GM23338 (cell line): Measurements from ENCODE around the gene TMED10. TPM values are rescaled to one million over a fixed set of nuclear protein-coding genes. Genes with fewer than 3 reads are reported as not detected.

Experiments used
- ATAC-seq: fragments of 200-7000 bp; cut with Tn5 transposase; 3 replicates; pipeline ENCODE4 v1.9.1; 2020
- DNase-seq: peaks from one replicate; pipeline ENCODE4 v3.0.0-alpha.2; 2015; ENCODE audit warnings: low spot score
- H2AFZ ChIP-seq: fragments of 200-600 bp; sonication (generic); 2 replicates; pipeline ENCODE4 v1.8.0; 2016; ENCODE audit warnings: antibody characterized with exemption, mild to moderate bottlenecking, moderate library complexity
- H3F3A ChIP-seq: fragments of 200-600 bp; sonication (generic); replicated peaks from 2 replicates; pipeline ENCODE4 v1.8.0; 2017; ENCODE audit warnings: antibody characterized with exemption, mixed run types, low read depth
- H3K27ac ChIP-seq: fragments of 200-600 bp; sonication (generic); 2 replicates; pipeline ENCODE4 v1.6.1; 2016; ENCODE audit warnings: low read depth
- H3K27me3 ChIP-seq: fragments of 200-600 bp; sonication (generic); 2 replicates; pipeline ENCODE4 v1.8.0; 2016; ENCODE audit warnings: mild to moderate bottlenecking, mixed run types, moderate library complexity; ENCODE audit not compliant: insufficient read depth
- H3K36me3 ChIP-seq: fragments of 200-600 bp; sonication (generic); 2 replicates; pipeline ENCODE4 v1.8.0; 2016; ENCODE audit warnings: mild to moderate bottlenecking; ENCODE audit not compliant: insufficient read depth
- H3K4me1 ChIP-seq: fragments of 200-600 bp; sonication (generic); 2 replicates; pipeline ENCODE4 v1.8.0; 2016; ENCODE audit warnings: mild to moderate bottlenecking, moderate library complexity; ENCODE audit not compliant: insufficient read depth
- H3K4me2 ChIP-seq: fragments of 200-600 bp; sonication (generic); 2 replicates; pipeline ENCODE4 v1.7.1; 2017; ENCODE audit warnings: mixed run types
- H3K4me3 ChIP-seq: fragments of 200-600 bp; sonication (generic); 2 replicates; pipeline ENCODE4 v1.6.1; 2016; ENCODE audit warnings: mixed run types
- H3K79me2 ChIP-seq: fragments of 200-600 bp; sonication (generic); replicated peaks from 2 replicates; pipeline ENCODE4 v1.8.0; 2017; ENCODE audit warnings: mild to moderate bottlenecking; ENCODE audit not compliant: insufficient read depth
- H3K9me2 ChIP-seq: fragments of 200-600 bp; sonication (generic); 2 replicates; pipeline ENCODE4 v1.8.0; 2017; ENCODE audit not compliant: insufficient read depth
- H4K20me1 ChIP-seq: fragments of 200-600 bp; sonication (generic); replicated peaks from 2 replicates; pipeline ENCODE4 v1.8.0; 2017; ENCODE audit warnings: mild to moderate bottlenecking; ENCODE audit not compliant: insufficient read depth
- H3K27ac Mint-ChIP-seq: 2 replicates; pipeline ENCODE4 v1.8.0; 2020; ENCODE audit warnings: inconsistent platforms, mild to moderate bottlenecking, moderate library complexity, mixed read lengths
- H3K27me3 Mint-ChIP-seq: 3 replicates; pipeline ENCODE4 v1.8.0; 2022; ENCODE audit warnings: low read depth, mild to moderate bottlenecking, moderate library complexity, mixed read lengths, inconsistent platforms; ENCODE audit not compliant: insufficient read depth, poor library complexity
- H3K36me3 Mint-ChIP-seq: 3 replicates; pipeline ENCODE4 v1.8.0; 2021; ENCODE audit warnings: low read depth, mild to moderate bottlenecking, inconsistent platforms, moderate library complexity, mixed read lengths
- H3K4me1 Mint-ChIP-seq: 3 replicates; pipeline ENCODE4 v1.8.0; 2020; ENCODE audit warnings: mild to moderate bottlenecking, inconsistent platforms, mixed read lengths
- H3K4me3 Mint-ChIP-seq: 3 replicates; pipeline ENCODE4 v1.8.0; 2021; ENCODE audit warnings: moderate library complexity, mild to moderate bottlenecking, inconsistent platforms, mixed read lengths
- H3K9me3 Mint-ChIP-seq: 3 replicates; pipeline ENCODE4 v1.8.0; 2020; ENCODE audit warnings: moderate library complexity, mild to moderate bottlenecking, inconsistent platforms, mixed read lengths
- CREB1 ChIP-seq: fragments of 250-450 bp; sonication (Bioruptor Pico); IDR thresholded peaks from 2 replicates; pipeline ENCODE4 v1.5.0; 2020; ENCODE audit warnings: low read depth, mild to moderate bottlenecking, moderate library complexity
- EZH2 ChIP-seq: fragments of 200-600 bp; sonication (generic); IDR thresholded peaks from one replicate; pipeline ENCODE4 v1.8.0; 2017; ENCODE audit warnings: antibody characterized with exemption, mild to moderate bottlenecking, low read depth; ENCODE audit not compliant: unreplicated experiment
- EZH2phosphoT487 ChIP-seq: fragments of 200-600 bp; sonication (generic); IDR thresholded peaks from one replicate; pipeline ENCODE4 v1.8.1; 2018; ENCODE audit warnings: antibody characterized with exemption; ENCODE audit not compliant: unreplicated experiment
- JUNB ChIP-seq: IDR thresholded peaks from one replicate; pipeline ENCODE4 v1.6.1; 2016; ENCODE audit warnings: antibody characterized with exemption; ENCODE audit not compliant: unreplicated experiment
- NANOG ChIP-seq: IDR thresholded peaks from 2 replicates; pipeline ENCODE4 v1.6.1; 2016; ENCODE audit warnings: antibody characterized with exemption, borderline replicate concordance
- POLR2AphosphoS5 ChIP-seq: IDR thresholded peaks from 2 replicates; pipeline ENCODE4 v1.6.1; 2016; ENCODE audit warnings: antibody characterized with exemption, low read depth
- STAT1 ChIP-seq: IDR thresholded peaks from one replicate; pipeline ENCODE4 v1.6.1; 2016; ENCODE audit warnings: antibody characterized with exemption; ENCODE audit not compliant: unreplicated experiment
- polyA plus RNA-seq: library from polyadenylated mRNA; unstranded; fragments of >200 nt; fragmentation: Nextera tagmentation; extraction: Ambion mirVana; gene quantifications from 2 replicates; pipeline ENCODE4 v1.2.1, GENCODE V29; 2016
- total RNA-seq: library from RNA; depleted of rRNA; stranded (reverse); fragments of >200 nt; shearing (Covaris generic); gene quantifications from 2 replicates; pipeline ENCODE4 v1.2.3, GENCODE V29; 2014
- TF ChIP-seq, protein P1 (sequence below): fragments of 250-450 bp; sonication (Bioruptor Pico); IDR thresholded peaks from 2 replicates; pipeline ENCODE4 v1.5.0; 2020; ENCODE audit warnings: mild to moderate bottlenecking, moderate library complexity
- TF ChIP-seq, protein P2 (sequence below), 2 experiments: fragments of 200-600 bp in 1 of 2; sonication (generic) in 1 of 2; conservative IDR thresholded peaks; 2 replicates each; pipeline versions ENCODE4 v1.5.1 to v1.6.1; 2016 to 2017; ENCODE audit warnings: antibody characterized with exemption in 2 of 2, low read depth in 2 of 2, mild to moderate bottlenecking in 2 of 2, moderate library complexity in 1 of 2

The TMED10 gene
- total and polyA plus RNA-seq, 2 experiments from 2014 or later = 180 to 196 TPM

GRCh38 chr14:75098682-75099081, 77.7 kb downstream of the TMED10 start:
- Histone ChIP-seq H3K4me1 (no peaks in the 10 kb centered on the region), H3K4me2 (no peak overlapping the region), H4K20me1 (peaks cover 4% of the 10 kb centered on the region; the same call in 1 of the 2 replicates), H3F3A (no peaks in the 10 kb centered on the region; the same call in 1 of the 2 replicates), H3K9me2 (no peaks in the 10 kb centered on the region), H3K4me3 (no peak overlapping the region), H2AFZ (no peak overlapping the region), H3K79me2 (no peaks in the 10 kb centered on the region), H3K36me3 (peaks cover 15% of the 10 kb centered on the region; the same call in 1 of the 2 replicates), H3K27me3 (no peaks in the 10 kb centered on the region), H3K27ac (no peak overlapping the region)
- H3K27ac Mint-ChIP-seq = no peak overlapping the region
- H3K4me1 Mint-ChIP-seq = no peaks in the 10 kb centered on the region
- DNase-seq (no peak), ATAC-seq (no peak)
- TF ChIP-seq POLR2AphosphoS5 (no peak), CREB1 (CRISPR knock-in tag) (no peak), EZH2phosphoT487 (no peak), JUNB (no peak), STAT1 (no peak), NANOG (no peak), EZH2 (no peak)
- TF ChIP-seq, protein P1, sequence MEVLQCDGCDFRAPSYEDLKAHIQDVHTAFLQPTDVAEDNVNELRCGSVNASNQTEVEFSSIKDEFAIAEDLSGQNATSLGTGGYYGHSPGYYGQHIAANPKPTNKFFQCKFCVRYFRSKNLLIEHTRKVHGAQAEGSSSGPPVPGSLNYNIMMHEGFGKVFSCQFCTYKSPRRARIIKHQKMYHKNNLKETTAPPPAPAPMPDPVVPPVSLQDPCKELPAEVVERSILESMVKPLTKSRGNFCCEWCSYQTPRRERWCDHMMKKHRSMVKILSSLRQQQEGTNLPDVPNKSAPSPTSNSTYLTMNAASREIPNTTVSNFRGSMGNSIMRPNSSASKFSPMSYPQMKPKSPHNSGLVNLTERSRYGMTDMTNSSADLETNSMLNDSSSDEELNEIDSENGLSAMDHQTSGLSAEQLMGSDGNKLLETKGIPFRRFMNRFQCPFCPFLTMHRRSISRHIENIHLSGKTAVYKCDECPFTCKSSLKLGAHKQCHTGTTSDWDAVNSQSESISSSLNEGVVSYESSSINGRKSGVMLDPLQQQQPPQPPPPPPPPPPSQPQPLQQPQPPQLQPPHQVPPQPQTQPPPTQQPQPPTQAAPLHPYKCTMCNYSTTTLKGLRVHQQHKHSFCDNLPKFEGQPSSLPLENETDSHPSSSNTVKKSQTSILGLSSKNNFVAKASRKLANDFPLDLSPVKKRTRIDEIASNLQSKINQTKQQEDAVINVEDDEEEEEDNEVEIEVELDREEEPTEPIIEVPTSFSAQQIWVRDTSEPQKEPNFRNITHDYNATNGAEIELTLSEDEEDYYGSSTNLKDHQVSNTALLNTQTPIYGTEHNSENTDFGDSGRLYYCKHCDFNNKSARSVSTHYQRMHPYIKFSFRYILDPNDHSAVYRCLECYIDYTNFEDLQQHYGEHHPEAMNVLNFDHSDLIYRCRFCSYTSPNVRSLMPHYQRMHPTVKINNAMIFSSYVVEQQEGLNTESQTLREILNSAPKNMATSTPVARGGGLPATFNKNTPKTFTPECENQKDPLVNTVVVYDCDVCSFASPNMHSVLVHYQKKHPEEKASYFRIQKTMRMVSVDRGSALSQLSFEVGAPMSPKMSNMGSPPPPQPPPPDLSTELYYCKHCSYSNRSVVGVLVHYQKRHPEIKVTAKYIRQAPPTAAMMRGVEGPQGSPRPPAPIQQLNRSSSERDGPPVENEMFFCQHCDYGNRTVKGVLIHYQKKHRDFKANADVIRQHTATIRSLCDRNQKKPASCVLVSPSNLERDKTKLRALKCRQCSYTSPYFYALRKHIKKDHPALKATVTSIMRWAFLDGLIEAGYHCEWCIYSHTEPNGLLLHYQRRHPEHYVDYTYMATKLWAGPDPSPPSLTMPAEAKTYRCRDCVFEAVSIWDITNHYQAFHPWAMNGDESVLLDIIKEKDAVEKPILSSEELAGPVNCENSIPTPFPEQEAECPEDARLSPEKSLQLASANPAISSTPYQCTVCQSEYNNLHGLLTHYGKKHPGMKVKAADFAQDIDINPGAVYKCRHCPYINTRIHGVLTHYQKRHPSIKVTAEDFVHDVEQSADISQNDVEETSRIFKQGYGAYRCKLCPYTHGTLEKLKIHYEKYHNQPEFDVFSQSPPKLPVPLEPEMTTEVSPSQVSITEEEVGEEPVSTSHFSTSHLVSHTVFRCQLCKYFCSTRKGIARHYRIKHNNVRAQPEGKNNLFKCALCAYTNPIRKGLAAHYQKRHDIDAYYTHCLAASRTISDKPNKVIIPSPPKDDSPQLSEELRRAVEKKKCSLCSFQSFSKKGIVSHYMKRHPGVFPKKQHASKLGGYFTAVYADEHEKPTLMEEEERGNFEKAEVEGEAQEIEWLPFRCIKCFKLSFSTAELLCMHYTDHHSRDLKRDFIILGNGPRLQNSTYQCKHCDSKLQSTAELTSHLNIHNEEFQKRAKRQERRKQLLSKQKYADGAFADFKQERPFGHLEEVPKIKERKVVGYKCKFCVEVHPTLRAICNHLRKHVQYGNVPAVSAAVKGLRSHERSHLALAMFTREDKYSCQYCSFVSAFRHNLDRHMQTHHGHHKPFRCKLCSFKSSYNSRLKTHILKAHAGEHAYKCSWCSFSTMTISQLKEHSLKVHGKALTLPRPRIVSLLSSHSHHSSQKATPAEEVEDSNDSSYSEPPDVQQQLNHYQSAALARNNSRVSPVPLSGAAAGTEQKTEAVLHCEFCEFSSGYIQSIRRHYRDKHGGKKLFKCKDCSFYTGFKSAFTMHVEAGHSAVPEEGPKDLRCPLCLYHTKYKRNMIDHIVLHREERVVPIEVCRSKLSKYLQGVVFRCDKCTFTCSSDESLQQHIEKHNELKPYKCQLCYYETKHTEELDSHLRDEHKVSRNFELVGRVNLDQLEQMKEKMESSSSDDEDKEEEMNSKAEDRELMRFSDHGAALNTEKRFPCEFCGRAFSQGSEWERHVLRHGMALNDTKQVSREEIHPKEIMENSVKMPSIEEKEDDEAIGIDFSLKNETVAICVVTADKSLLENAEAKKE = no peak
- TF ChIP-seq, protein P2, sequence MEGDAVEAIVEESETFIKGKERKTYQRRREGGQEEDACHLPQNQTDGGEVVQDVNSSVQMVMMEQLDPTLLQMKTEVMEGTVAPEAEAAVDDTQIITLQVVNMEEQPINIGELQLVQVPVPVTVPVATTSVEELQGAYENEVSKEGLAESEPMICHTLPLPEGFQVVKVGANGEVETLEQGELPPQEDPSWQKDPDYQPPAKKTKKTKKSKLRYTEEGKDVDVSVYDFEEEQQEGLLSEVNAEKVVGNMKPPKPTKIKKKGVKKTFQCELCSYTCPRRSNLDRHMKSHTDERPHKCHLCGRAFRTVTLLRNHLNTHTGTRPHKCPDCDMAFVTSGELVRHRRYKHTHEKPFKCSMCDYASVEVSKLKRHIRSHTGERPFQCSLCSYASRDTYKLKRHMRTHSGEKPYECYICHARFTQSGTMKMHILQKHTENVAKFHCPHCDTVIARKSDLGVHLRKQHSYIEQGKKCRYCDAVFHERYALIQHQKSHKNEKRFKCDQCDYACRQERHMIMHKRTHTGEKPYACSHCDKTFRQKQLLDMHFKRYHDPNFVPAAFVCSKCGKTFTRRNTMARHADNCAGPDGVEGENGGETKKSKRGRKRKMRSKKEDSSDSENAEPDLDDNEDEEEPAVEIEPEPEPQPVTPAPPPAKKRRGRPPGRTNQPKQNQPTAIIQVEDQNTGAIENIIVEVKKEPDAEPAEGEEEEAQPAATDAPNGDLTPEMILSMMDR (conservative IDR thresholded peaks at IDR 0.05; ENCODE audit: low read depth in 2 of 2) = no peak
- no peak overlapping the region for H3K4me3 Mint-ChIP-seq
- H3K27me3 Mint-ChIP-seq = no peaks in the 10 kb centered on the region
- H3K9me3 Mint-ChIP-seq = no peaks in the 10 kb centered on the region
- H3K36me3 Mint-ChIP-seq = peaks cover 76% of the 10 kb centered on the region
